Right cardiac atrium (tissue), 5 donors: ENCODE results near the gene CNMD. TPM values are rescaled to one million over a fixed set of nuclear protein-coding genes. Genes with fewer than 3 reads are reported as not detected.
A peak's percentile ranks its signal among the peaks of the same experiment; 100 is the strongest.
"Not testable (repeated sequence)": the region's sequence is repeated elsewhere in the genome, so short reads cannot be mapped to it uniquely, and the experiment has no call there.

Experiments
- ATAC-seq, 2 donors: fragments of 200-7000 bp; cut with Tn5 transposase; one replicate each; pipeline versions ENCODE4 v1.8.0 to v1.9.1; 2020; ENCODE audit warnings: moderate library complexity in 2 of 2, mild to moderate bottlenecking in 1 of 2
- DNase-seq, 3 donors: peaks; one replicate each; pipeline ENCODE4 v3.0.0-alpha.2; 2020
- H3K27ac ChIP-seq: one replicate; pipeline ENCODE4 v1.5.1; 2013; ENCODE audit warnings: mild to moderate bottlenecking, low read length, control low read depth, moderate library complexity
- H3K27me3 ChIP-seq: one replicate; pipeline ENCODE4 v1.6.1; 2013; ENCODE audit not compliant: control insufficient read depth, insufficient read depth
- H3K4me1 ChIP-seq: one replicate; pipeline ENCODE4 v1.6.1; 2013; ENCODE audit warnings: low read length; ENCODE audit not compliant: control insufficient read depth, insufficient read depth
- H3K4me3 ChIP-seq: one replicate; pipeline ENCODE4 v1.5.1; 2013; ENCODE audit warnings: low read length, control low read depth
- H3K9me3 ChIP-seq: one replicate; pipeline ENCODE4 v1.6.1; 2013; ENCODE audit warnings: low read length; ENCODE audit not compliant: control insufficient read depth
- WGBS: extraction: QIAGEN DNeasy Blood & Tissue Kit; methylation state at CpG from one replicate; pipeline ENCODE4 v1.1.7; 2013; 5-methylcytosine and 5-hydroxymethylcytosine counted together
- intact Hi-C, 4 donors: fragments of 100-400 bp; cut with DNase I; formaldehyde crosslinking; loops; one replicate each; pipeline versions ENCODE4 v1.11.0 to v1.14.0; 2022 to 2023
- polyA plus RNA-seq: library from polyadenylated mRNA; stranded (reverse); fragments of 200-250 nt; gene quantifications from one replicate; pipeline ENCODE4 v1.2.3, GENCODE V29; 2013
- total RNA-seq, 4 donors: library from RNA; stranded (reverse); fragmentation: NEBNext Ultra II Directional; extraction: Animal tissue kit (Norgen Biotek cat#: 25700); gene quantifications; one replicate each; pipeline ENCODE4 v1.2.1, GENCODE V29; 2021
- donor health status: healthy with polysubstance abuse.
- donor health status: DM: no; HTN: yes; CAD: no.
- donor health status: DM: no; HTN: no; CAD: no.
- donor health status: DM: no; HTN: yes; CAD: no; lungs with severe emphysema.
- donor health status: DM: yes; HTN: yes; CAD: no.

Gene CNMD
- total and polyA plus RNA-seq, 5 donors, result 0.05 TPM; not detected in 4

DNA sequence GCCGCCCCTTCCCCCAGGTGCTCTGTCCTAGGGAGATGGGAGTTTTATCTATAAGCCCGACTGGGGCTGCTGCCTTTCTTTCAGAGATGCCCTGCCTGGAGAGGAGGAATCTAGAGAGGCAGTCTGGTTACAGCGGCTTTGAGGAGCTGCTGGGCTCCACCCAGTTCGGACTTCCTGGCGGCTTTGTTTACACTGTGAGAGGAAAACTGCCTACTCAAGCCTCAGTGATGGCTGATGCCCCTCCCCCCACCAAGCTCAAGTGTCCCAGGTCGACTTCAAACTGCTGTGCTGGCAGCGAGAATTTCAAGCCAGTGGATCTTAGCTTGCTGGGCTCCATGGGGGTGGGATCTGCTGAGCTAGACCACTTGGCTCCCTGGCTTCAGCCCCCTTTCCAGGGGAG, 18.7 kb downstream of the CNMD start:
- H3K4me3 ChIP-seq, H3K27ac ChIP-seq, H3K4me1 ChIP-seq, DNase-seq, H3K9me3 ChIP-seq, H3K27me3 ChIP-seq, intact Hi-C loops, ATAC-seq: not testable (repeated sequence)
- WGBS, result 64% methylated on average over 7 of the region's 7 CpGs

DNA sequence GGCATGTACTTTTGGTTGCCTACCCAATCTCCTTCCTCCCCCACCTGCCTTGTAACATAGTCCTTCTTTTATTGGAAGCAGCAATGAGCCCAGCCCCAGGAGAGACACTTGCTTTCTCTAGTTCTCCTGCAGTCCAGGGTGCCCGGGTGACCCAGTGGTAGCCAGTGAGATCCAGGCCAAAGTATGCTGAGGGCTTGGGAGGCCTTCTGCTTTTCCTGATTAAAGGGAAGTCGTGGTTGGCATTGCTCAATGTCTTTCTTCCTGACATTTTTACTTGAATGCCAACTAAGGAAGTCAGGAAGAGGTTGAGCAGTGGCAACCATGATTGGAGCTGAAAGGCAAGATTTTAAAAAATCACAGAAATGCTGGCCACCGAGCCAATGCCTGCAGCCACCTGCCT, 25.7 kb downstream of the CNMD start:
- intact Hi-C loops, result no loop called here
- Histone ChIP-seq H3K4me1 (no peaks in the 10 kb centered on the region), H3K27me3 (no peaks in the 10 kb centered on the region), H3K27ac (no peak overlapping the region), H3K9me3 (no peaks in the 10 kb centered on the region), H3K4me3 (no peak overlapping the region)
- peak in 2 of 3 donors; percentile 38 to 73 for DNase-seq
- 59% methylated on average over 3 of the region's 3 CpGs for WGBS
- ATAC-seq, result peak; percentile 32 to 75

GRCh38 chr13:52712385-52712784, 27.2 kb downstream of the CNMD start:
- 61% methylated on average over 3 of the region's 3 CpGs for WGBS

GRCh38 chr13:52711286-52711685, 28.3 kb downstream of the CNMD start:
- Histone ChIP-seq H3K27me3 (no peaks in the 10 kb centered on the region), H3K27ac (no peak overlapping the region), H3K4me3 (no peak overlapping the region), H3K9me3 (no peaks in the 10 kb centered on the region), H3K4me1 (no peaks in the 10 kb centered on the region)
- 72% methylated on average over 3 of the region's 3 CpGs for WGBS
- DNase-seq (no peak), ATAC-seq (no peak)
- intact Hi-C loops, result no loop called here

More at GRCh38 chr13:52712385-52712784, 27.2 kb downstream of the CNMD start:
- no peak for ATAC-seq
- Histone ChIP-seq H3K27ac (no peak overlapping the region), H3K4me3 (no peak overlapping the region), H3K4me1 (no peaks in the 10 kb centered on the region), H3K9me3 (no peaks in the 10 kb centered on the region), H3K27me3 (no peaks in the 10 kb centered on the region)
- no peak for DNase-seq
- intact Hi-C loops, result no loop called here

GRCh38 chr13:52708266-52708665, 31.4 kb downstream of the CNMD start:
- H3K27me3 ChIP-seq, intact Hi-C loops, H3K27ac ChIP-seq, H3K4me3 ChIP-seq, H3K9me3 ChIP-seq, DNase-seq, ATAC-seq, H3K4me1 ChIP-seq: not testable (repeated sequence)
- 67% methylated on average over 12 of the region's 12 CpGs for WGBS

- Histone ChIP-seq H3K27ac (no peak overlapping the region), H3K4me3 (no peak overlapping the region), H3K4me1 (no peaks in the 10 kb centered on the region), H3K9me3 (no peaks in the 10 kb centered on the region), H3K27me3 (no peaks in the 10 kb centered on the region)
- no peak for ATAC-seq
- no peak for DNase-seq
- intact Hi-C loops, result no loop called here
- 81% methylated on average over 1 of the region's 1 CpG for WGBS
Measured at GRCh38 chr13:52707375-52707774, 32.2 kb downstream of the CNMD start.

DNA sequence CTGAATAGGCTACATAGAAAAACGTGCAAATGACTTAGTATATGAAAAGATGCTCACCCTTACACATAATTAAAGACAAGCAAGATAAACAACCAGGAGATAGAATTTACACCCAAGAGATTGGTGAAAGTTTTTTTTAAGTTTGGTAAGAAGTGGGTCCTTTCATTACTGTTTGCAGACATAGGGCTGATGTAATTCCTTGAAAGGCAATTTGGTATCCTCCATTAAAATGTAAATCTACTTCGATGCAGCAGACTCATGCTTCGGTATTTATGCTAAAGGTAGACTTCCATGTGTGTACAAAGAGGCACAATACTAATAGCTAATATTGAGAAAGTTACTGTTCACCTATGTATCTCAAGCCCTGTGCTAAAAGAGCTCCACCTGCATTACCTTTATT, 33.5 kb downstream of the CNMD start:
- Histone ChIP-seq H3K4me1 (no peaks in the 10 kb centered on the region), H3K9me3 (no peaks in the 10 kb centered on the region), H3K27me3 (no peaks in the 10 kb centered on the region), H3K4me3 (no peak overlapping the region), H3K27ac (no peak overlapping the region)
- DNase-seq (no peak), ATAC-seq (no peak)
- 80% methylated on average over 3 of the region's 3 CpGs for WGBS
- intact Hi-C loops, result no loop called here

DNA sequence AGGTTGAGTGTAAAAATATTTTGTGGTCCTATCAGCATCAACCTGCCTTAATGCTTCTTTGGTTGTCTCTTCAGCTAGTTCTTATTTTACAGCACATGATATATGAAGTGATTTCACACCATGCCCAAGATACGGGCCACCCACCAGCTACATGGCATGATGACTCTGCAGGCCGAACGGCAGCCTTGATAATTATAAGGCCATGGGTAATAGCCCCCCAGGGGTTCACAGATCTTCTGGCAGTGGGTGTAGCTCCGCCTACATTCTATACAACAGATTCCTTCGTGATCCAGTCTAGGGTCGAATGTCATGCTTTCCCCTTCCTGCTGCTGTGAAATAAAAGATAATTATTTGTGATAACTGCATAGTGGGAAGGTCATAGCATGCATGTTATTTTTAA, 36.1 kb downstream of the CNMD start:
- ATAC-seq (no peak), DNase-seq (no peak)
- 47% methylated on average over 6 of the region's 6 CpGs for WGBS
- Histone ChIP-seq H3K4me1 (no peaks in the 10 kb centered on the region), H3K9me3 (no peaks in the 10 kb centered on the region), H3K4me3 (no peak overlapping the region), H3K27me3 (no peaks in the 10 kb centered on the region), H3K27ac (no peak overlapping the region)
- intact Hi-C loops, result no loop called here

- ATAC-seq (no peak), DNase-seq (no peak)
- Histone ChIP-seq H3K27me3 (no peaks in the 10 kb centered on the region), H3K4me3 (no peak overlapping the region), H3K9me3 (no peaks in the 10 kb centered on the region), H3K27ac (no peak overlapping the region), H3K4me1 (no peaks in the 10 kb centered on the region)
- intact Hi-C loops, result no loop called here
- WGBS, result 47% methylated on average over 6 of the region's 6 CpGs
Measured at GRCh38 chr13:52701728-52702465, 37.7 kb downstream of the CNMD start.

DNA sequence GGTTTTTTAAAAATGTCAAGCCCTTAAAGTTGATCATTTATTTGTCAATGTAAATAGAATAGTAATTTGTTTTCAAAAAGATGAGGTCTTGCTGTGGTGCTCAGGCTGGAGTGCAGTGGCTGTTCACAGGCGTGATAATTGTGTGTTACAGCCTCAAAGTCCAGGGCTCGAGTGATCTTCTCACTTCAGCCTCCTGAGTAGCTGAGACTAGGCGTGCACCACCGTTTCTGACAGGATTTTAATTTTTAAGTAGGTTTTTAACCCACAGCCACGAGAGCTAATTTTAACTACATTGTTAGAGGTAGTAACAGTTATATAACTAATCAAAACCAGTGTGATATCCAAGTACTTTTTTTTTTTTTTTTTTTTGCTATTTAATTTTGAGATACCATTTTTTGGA, 43.1 kb downstream of the CNMD start:
- intact Hi-C loops, result no loop called here
- WGBS, result 93% methylated on average over 5 of the region's 5 CpGs
- Histone ChIP-seq H3K27me3 (no peaks in the 10 kb centered on the region), H3K4me3 (no peak overlapping the region), H3K4me1 (no peaks in the 10 kb centered on the region), H3K27ac (no peak overlapping the region), H3K9me3 (no peaks in the 10 kb centered on the region)
- ATAC-seq (no peak), DNase-seq (no peak)

GRCh38 chr13:52695856-52696255, 43.8 kb downstream of the CNMD start:
- H3K27ac ChIP-seq, result no peak overlapping the region
- no peak overlapping the region for H3K4me3 ChIP-seq
- DNase-seq (no peak), ATAC-seq (no peak)
- H3K9me3 ChIP-seq, result no peaks in the 10 kb centered on the region
- H3K4me1 ChIP-seq, result no peaks in the 10 kb centered on the region
- intact Hi-C loops, result no loop called here
- no peaks in the 10 kb centered on the region for H3K27me3 ChIP-seq
- 90% methylated on average over 3 of the region's 3 CpGs for WGBS

GRCh38 chr13:52686376-52686775, 53.2 kb downstream of the CNMD start:
- intact Hi-C loops, result no loop called here
- over 99% methylated on average over 4 of the region's 4 CpGs for WGBS
- H3K27me3 ChIP-seq, result no peaks in the 10 kb centered on the region
- H3K4me3 ChIP-seq, result no peak overlapping the region
- no peak for ATAC-seq
- DNase-seq, result no peak
- H3K9me3 ChIP-seq, result no peaks in the 10 kb centered on the region
- no peaks in the 10 kb centered on the region for H3K4me1 ChIP-seq
- no peak overlapping the region for H3K27ac ChIP-seq
